ENCODE data around the gene RNF149. TPM values are rescaled to one million over a fixed set of nuclear protein-coding genes. Genes with fewer than 3 reads are reported as not detected.

Gene RNF149
- total RNA-seq, 8 experiments from 2014 or later = 16.8 to 44.7 (median 24.4) TPM

- in situ Hi-C loops (cut with MboI; ENCODE audit: low pct_unique_long_range_greater_than_20kb in 2 of 9, low sequenced_read_pairs in 9 of 9, unreplicated experiment in 9 of 9) = no loop called here
- H3K4me1 ChIP-seq (replicated peaks in 1 of 2) = peaks cover 14% of the 10 kb centered on the region in 2 donors
- WGBS, 10 experiments = 20 to 100% (median 82%) methylated on average over 1 to 4 of the region's 4 CpGs; no CpG with 5 or more reads in 2 of the 10 experiments
- no peak for ATAC-seq (replicated peaks in 6 of 8)
- H3K27ac ChIP-seq = no peak overlapping the region
- H3K4me3 ChIP-seq = no peak overlapping the region
Measured at GRCh38 chr2:101302016-101302415, 6.5 kb downstream of the RNF149 start.

DNA sequence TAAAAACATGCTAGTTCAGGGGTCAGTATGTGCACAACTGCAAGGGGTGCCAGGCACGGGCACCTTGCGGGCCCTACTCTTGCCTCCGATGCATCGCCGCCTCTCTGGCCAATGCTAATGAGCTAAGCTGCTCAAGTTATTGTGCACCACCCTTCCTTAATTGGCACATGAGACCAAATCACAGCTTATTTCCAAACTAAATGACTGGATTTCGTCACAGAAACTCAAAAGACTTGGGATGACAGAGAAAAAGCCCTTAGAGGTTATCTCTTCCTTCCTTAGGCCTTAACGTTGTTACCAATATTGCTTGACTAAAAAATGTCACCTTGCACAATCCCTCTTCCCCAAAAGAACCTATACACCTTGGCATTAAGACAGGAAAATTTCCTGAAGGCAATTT lies 7.7 kb downstream of the RNF149 start:
- in situ Hi-C loops (cut with MboI; ENCODE audit: low pct_unique_long_range_greater_than_20kb in 2 of 9, low sequenced_read_pairs in 9 of 9, unreplicated experiment in 9 of 9) = no loop called here

DNA sequence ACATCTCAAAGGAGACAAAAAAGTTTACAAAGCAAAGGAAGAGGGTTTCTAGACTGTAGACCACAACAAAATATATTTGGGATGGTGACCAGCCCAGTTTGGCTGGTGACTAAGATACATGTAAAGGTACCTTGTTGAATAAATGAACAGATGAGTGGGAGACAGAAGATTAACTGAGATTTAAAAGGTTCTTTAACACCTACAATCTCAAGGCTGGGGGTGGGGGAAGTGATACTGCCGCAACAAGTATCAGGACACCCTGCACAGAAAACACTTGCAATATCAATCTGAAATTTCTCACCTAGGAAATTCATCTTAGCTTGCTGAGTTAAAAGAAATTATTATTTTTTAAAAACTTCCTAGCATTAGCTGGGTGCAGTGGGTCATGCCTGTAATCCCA lies 8.3 kb downstream of the RNF149 start:
- 100% methylated on average over 1 of the region's 1 CpG; no CpG with 5 or more reads in 5 of the 10 experiments for WGBS, 10 experiments
- no peak overlapping the region for H3K4me3 ChIP-seq
- in situ Hi-C loops (cut with MboI; ENCODE audit: low pct_unique_long_range_greater_than_20kb in 2 of 9, low sequenced_read_pairs in 9 of 9, unreplicated experiment in 9 of 9) = no loop called here
- no peak for ATAC-seq (replicated peaks in 6 of 8)
- H3K27ac ChIP-seq = no peak overlapping the region
- no peaks in the 10 kb centered on the region for H3K4me1 ChIP-seq (replicated peaks in 1 of 2)

More for the DNA sequence above, 7.7 kb downstream of the RNF149 start:
- Histone ChIP-seq H3K4me3 (no peak overlapping the region), H3K4me1 (replicated peaks in 1 of 2) (peaks cover 2 to 3% of the 10 kb centered on the region in 2 donors), H3K27ac (no peak overlapping the region)
- ATAC-seq (replicated peaks in 6 of 8) = no peak
- 45 to 95% (median 80%) methylated on average over 1 to 7 of the region's 7 CpGs for WGBS, 10 experiments

- H3K27ac ChIP-seq = no peak overlapping the region
- H3K4me3 ChIP-seq = no peak overlapping the region
- WGBS, 10 experiments = 50 to 100% (median 85%) methylated on average over 2 to 6 of the region's 6 CpGs; no CpG with 5 or more reads in 1 of the 10 experiments
- no peak for ATAC-seq (replicated peaks in 6 of 8)
- peaks cover 0 to under 1% of the 10 kb centered on the region in 2 donors for H3K4me1 ChIP-seq (replicated peaks in 1 of 2)
- in situ Hi-C loops (cut with MboI; ENCODE audit: low pct_unique_long_range_greater_than_20kb in 2 of 9, low sequenced_read_pairs in 9 of 9, unreplicated experiment in 9 of 9) = no loop called here
Measured at GRCh38 chr2:101299604-101300003, 8.9 kb downstream of the RNF149 start.

- ATAC-seq (replicated peaks in 6 of 8) = no peak
- no peak overlapping the region for H3K4me3 ChIP-seq
- peaks cover 0 to 6% of the 10 kb centered on the region in 2 donors for H3K4me1 ChIP-seq (replicated peaks in 1 of 2)
- in situ Hi-C loops (cut with MboI; ENCODE audit: low pct_unique_long_range_greater_than_20kb in 2 of 9, low sequenced_read_pairs in 9 of 9, unreplicated experiment in 9 of 9) = no loop called here
- 80 to 100% (median 100%) methylated on average over 1 to 2 of the region's 2 CpGs; no CpG with 5 or more reads in 2 of the 10 experiments for WGBS, 10 experiments
- H3K27ac ChIP-seq = no peak overlapping the region
Measured at GRCh38 chr2:101297383-101297782, 11.1 kb downstream of the RNF149 start.

DNA sequence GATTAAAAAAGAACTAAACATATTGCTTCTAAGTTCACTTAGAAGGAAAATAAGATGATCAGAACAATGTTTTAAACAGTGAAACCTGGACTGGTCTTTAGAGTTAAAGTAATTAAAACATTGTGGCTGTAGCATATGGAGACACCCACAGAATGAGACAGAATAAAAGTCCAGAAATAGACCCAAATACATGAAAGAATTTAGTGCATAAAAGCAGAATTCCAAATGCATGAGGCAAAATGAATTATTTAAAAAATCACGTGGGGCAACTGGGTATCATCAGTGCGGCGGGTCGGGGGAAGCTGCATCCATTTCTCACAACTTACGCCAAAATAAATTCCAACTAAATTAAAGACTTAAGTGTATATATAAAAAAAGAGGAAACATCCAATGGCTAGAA lies 12.1 kb downstream of the RNF149 start:
- H3K27ac ChIP-seq = no peak overlapping the region
- ATAC-seq (replicated peaks in 6 of 8) = peak in 3 of 8 experiments; percentile 29 to 89 (median 70)
- H3K4me3 ChIP-seq = no peak overlapping the region
- in situ Hi-C loops (cut with MboI; ENCODE audit: low pct_unique_long_range_greater_than_20kb in 2 of 9, low sequenced_read_pairs in 9 of 9, unreplicated experiment in 9 of 9) = no loop called here
- H3K4me1 ChIP-seq (replicated peaks in 1 of 2) = peaks cover 0 to 6% of the 10 kb centered on the region in 2 donors
- 5 to 100% (median 93%) methylated on average over 4 to 5 of the region's 5 CpGs for WGBS, 10 experiments

- in situ Hi-C loops (cut with MboI; ENCODE audit: low pct_unique_long_range_greater_than_20kb in 2 of 9, low sequenced_read_pairs in 9 of 9, unreplicated experiment in 9 of 9) = no loop called here
- no peak overlapping the region for H3K4me3 ChIP-seq
- ATAC-seq (replicated peaks in 6 of 8) = peak in 2 of 8 experiments; percentile 62 to 80
- H3K4me1 ChIP-seq (replicated peaks in 1 of 2) = peaks cover 0 to 6% of the 10 kb centered on the region in 2 donors
- WGBS, 10 experiments = 14 to 100% (median 88%) methylated on average over 1 to 2 of the region's 2 CpGs; no CpG with 5 or more reads in 1 of the 10 experiments
- no peak overlapping the region for H3K27ac ChIP-seq
Measured at GRCh38 chr2:101295895-101296294, 12.6 kb downstream of the RNF149 start.

DNA sequence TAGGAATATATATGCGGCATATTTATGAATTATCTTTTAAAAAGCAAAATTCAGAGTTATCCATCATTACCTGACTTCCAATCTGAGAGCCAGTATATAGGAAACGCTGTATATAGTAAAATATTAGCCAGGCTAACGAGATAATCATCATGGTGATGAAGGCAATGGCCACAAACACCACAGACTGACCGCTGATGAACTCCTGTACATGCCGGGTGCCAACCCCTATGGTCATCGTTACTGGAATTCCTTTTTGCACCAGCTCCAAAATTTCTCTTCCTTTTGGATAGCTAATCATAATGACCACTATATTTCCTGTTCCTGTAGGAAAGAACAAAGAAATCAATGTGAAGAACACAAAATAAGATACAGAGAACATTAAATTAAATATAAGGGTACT lies 13.6 kb downstream of the RNF149 start:
- Histone ChIP-seq H3K27ac (no peak overlapping the region), H3K4me3 (no peak overlapping the region), H3K4me1 (replicated peaks in 1 of 2) (peaks cover 0 to 6% of the 10 kb centered on the region in 2 donors)
- in situ Hi-C loops (cut with MboI; ENCODE audit: low pct_unique_long_range_greater_than_20kb in 2 of 9, low sequenced_read_pairs in 9 of 9, unreplicated experiment in 9 of 9) = no loop called here
- no peak for ATAC-seq (replicated peaks in 6 of 8)
- 83 to 100% (median 93%) methylated on average over 1 to 6 of the region's 6 CpGs for WGBS, 10 experiments

DNA sequence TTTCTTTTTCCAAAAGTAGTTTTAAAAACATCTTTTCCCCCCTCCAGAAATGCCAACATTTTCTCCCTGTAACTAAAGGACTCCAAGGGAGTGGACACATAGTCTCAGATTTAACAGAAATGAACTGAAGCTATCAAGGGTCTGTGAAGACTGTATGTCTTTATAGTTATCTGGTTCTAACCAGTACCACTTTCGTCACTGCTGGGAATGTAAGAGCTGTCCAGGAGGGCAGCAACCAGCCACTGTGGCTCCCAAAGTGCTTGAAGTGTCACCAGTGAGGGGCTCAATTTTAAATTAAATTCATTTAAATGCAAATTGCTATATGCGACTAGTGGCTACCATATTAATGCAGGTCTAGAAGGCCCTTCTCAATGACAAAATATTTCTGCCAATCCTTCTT lies 15.0 kb downstream of the RNF149 start:
- WGBS, 10 experiments = 55 to 100% (median 90%) methylated on average over 1 to 2 of the region's 2 CpGs; no CpG with 5 or more reads in 3 of the 10 experiments
- in situ Hi-C loops (cut with MboI; ENCODE audit: low pct_unique_long_range_greater_than_20kb in 2 of 9, low sequenced_read_pairs in 9 of 9, unreplicated experiment in 9 of 9) = no loop called here
- no peak overlapping the region for H3K27ac ChIP-seq
- H3K4me1 ChIP-seq (replicated peaks in 1 of 2) = peaks cover 0 to 6% of the 10 kb centered on the region in 2 donors
- ATAC-seq (replicated peaks in 6 of 8) = peak in 3 of 8 experiments; percentile 41 to 62 (median 57)
- H3K4me3 ChIP-seq = no peak overlapping the region

GRCh38 chr2:101291973-101292372 lies 16.5 kb downstream of the RNF149 start:
- no peak overlapping the region for H3K4me3 ChIP-seq
- peaks cover 0 to 6% of the 10 kb centered on the region in 2 donors for H3K4me1 ChIP-seq (replicated peaks in 1 of 2)
- in situ Hi-C loops (cut with MboI; ENCODE audit: low pct_unique_long_range_greater_than_20kb in 2 of 9, low sequenced_read_pairs in 9 of 9, unreplicated experiment in 9 of 9) = no loop called here
- H3K27ac ChIP-seq = no peak overlapping the region
- 63 to 100% (median 100%) methylated on average over 1 to 3 of the region's 3 CpGs; no CpG with 5 or more reads in 1 of the 10 experiments for WGBS, 10 experiments
- no peak for ATAC-seq (replicated peaks in 6 of 8)

- in situ Hi-C loops (cut with MboI; ENCODE audit: low pct_unique_long_range_greater_than_20kb in 2 of 9, low sequenced_read_pairs in 9 of 9, unreplicated experiment in 9 of 9) = no loop called here
- Histone ChIP-seq H3K4me1 (replicated peaks in 1 of 2) (peaks cover 0 to 6% of the 10 kb centered on the region in 2 donors), H3K27ac (no peak overlapping the region), H3K4me3 (no peak overlapping the region)
- ATAC-seq (replicated peaks in 6 of 8) = no peak
Measured at GRCh38 chr2:101290711-101291110, 17.8 kb downstream of the RNF149 start.

DNA sequence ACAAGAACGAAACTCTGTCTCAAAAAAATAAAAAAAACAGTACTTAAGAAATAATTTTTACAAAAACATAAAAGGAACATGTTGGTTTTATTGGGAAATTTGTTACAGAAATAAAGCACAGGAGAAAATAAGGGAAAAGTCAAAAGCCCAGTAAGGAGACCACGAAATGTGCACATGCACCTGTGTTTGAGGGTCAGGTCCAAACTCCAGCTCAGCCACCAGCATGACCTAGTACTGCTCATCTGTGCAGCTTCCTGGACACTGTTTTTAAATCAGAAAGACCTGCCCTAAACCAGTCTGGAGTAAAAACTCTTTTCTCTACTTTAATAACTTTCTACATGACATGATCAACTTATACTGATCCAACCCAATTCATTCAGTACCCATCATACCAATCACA lies 21.2 kb downstream of the RNF149 start:
- H3K27ac ChIP-seq = no peak overlapping the region
- in situ Hi-C loops (cut with MboI; ENCODE audit: low pct_unique_long_range_greater_than_20kb in 2 of 9, low sequenced_read_pairs in 9 of 9, unreplicated experiment in 9 of 9) = no loop called here
- WGBS, 10 experiments = 87 to 100% (median 95%) methylated on average over 1 to 2 of the region's 2 CpGs; no CpG with 5 or more reads in 1 of the 10 experiments
- no peak overlapping the region for H3K4me3 ChIP-seq
- no peak for ATAC-seq (replicated peaks in 6 of 8)
- no peaks in the 10 kb centered on the region for H3K4me1 ChIP-seq (replicated peaks in 1 of 2)

DNA sequence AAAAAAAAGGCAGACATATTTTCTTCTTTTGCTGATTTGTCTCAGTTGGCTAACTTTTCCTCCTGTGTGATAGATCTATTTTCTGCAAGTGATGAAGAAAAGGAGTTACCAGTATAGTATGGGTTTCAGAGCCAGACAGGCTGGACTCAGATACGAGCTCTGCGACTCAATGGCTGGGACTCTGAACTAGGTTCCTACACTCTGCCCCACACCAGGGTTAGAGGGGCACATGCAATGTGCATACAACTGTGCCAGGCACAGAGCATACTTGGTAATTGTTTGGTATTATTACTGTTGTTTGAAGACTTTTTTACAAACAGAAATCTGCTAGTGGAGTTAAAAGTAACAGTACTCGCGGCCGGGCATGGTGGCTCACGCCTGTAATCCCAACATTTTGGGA lies 21.8 kb downstream of the RNF149 start:
- Histone ChIP-seq H3K27ac (no peak overlapping the region), H3K4me3 (no peak overlapping the region), H3K4me1 (replicated peaks in 1 of 2) (no peaks in the 10 kb centered on the region)
- in situ Hi-C loops (cut with MboI; ENCODE audit: low pct_unique_long_range_greater_than_20kb in 2 of 9, low sequenced_read_pairs in 9 of 9, unreplicated experiment in 9 of 9) = no loop called here
- no peak for ATAC-seq (replicated peaks in 6 of 8)
- whole genome bisulfite sequencing, 10 experiments = 82 to 100% (median 100%) methylated on average over 2 to 6 of the region's 6 CpGs; no CpG with 5 or more reads in 1 of the 10 experiments

- no peak overlapping the region for H3K4me3 ChIP-seq
- ATAC-seq (replicated peaks in 6 of 8) = no peak
- WGBS, 10 experiments = 67 to 100% (median 94%) methylated on average over 1 to 2 of the region's 3 CpGs; no CpG with 5 or more reads in 4 of the 10 experiments
- in situ Hi-C loops (cut with MboI; ENCODE audit: low pct_unique_long_range_greater_than_20kb in 2 of 9, low sequenced_read_pairs in 9 of 9, unreplicated experiment in 9 of 9) = no loop called here
- no peak overlapping the region for H3K27ac ChIP-seq
- H3K4me1 ChIP-seq (replicated peaks in 1 of 2) = no peaks in the 10 kb centered on the region
Measured at GRCh38 chr2:101282980-101283379, 25.5 kb downstream of the RNF149 start.

Measured in motor neuron (in vitro differentiated cells).